ENCODE measurements around the gene MYH1.

MYH1 gene

GRCh38 chr17:10447026-10447931, 71.1 kb downstream of the MYH1 start:
- Histone ChIP-seq H3K4me3 (ENCODE audit: low read length) (no peak overlapping the region), H4K20me1 (ENCODE audit: insufficient read depth, low read length) (no peaks in the 10 kb centered on the region), H3K9me3 (ENCODE audit: insufficient read depth, low read length) (no peaks in the 10 kb centered on the region), H3K36me3 (replicated peaks; ENCODE audit: low read depth, low read length) (no peaks in the 10 kb centered on the region), H3K4me2 (ENCODE audit: low read length) (no peak overlapping the region), H3K79me2 (ENCODE audit: low read length) (no peaks in the 10 kb centered on the region), H3K9ac (ENCODE audit: low read length) (no peak overlapping the region), H3K4me1 (ENCODE audit: low read length) (no peaks in the 10 kb centered on the region), H3K27me3 (ENCODE audit: low read depth, low read length) (peaks cover 10% of the 10 kb centered on the region; the same call in 1 of the 2 replicates), H3K27ac (ENCODE audit: low read length) (no peak overlapping the region), H2AFZ (ENCODE audit: low read depth, low read length) (no peak overlapping the region)
- TF ChIP-seq EZH2phosphoT487 (IDR thresholded peaks at IDR 0.05; ENCODE audit: low read depth): no peak
- no peak for TF ChIP-seq CTCF (IDR thresholded peaks at IDR 0.05; ENCODE audit: low read depth, low read length)
